Measurements from ENCODE around the gene CD2AP.

CD2AP gene

DNA sequence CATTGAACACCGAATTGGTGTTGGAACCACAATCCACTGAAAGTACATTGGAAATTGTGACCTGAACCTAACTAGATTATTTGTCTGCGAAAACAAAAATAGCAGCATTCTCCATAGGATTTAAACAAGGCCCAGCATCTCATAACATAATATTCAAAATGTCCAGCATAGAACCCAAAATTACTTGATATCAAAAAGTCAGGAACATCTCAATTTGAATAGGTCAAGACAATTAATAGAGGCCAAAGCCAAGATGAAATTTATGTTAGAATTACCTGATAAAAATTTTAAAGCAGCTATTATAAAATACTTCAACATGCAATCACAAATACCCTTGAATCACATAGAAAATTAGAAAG is 42.4 kb upstream of the CD2AP start:
- no peak for ATAC-seq
- TF ChIP-seq ISL1 (CRISPR knock-in tag; IDR thresholded peaks at IDR 0.05), result no peak
- TF ChIP-seq TOX (CRISPR knock-in tag; IDR thresholded peaks at IDR 0.05; ENCODE audit: borderline replicate concordance), result no peak
- TF ChIP-seq OSR1 (CRISPR knock-in tag; IDR thresholded peaks at IDR 0.05), result no peak
- TF ChIP-seq ZFP30 (CRISPR knock-in tag; IDR thresholded peaks at IDR 0.05), result no peak
- no peak for TF ChIP-seq SNAI2 (CRISPR knock-in tag; IDR thresholded peaks at IDR 0.05)
- no peak for TF ChIP-seq RARB (CRISPR knock-in tag; IDR thresholded peaks at IDR 0.05)
- TF ChIP-seq ZNF70 (CRISPR knock-in tag; IDR thresholded peaks at IDR 0.05), result no peak
- TF ChIP-seq, protein P1, sequence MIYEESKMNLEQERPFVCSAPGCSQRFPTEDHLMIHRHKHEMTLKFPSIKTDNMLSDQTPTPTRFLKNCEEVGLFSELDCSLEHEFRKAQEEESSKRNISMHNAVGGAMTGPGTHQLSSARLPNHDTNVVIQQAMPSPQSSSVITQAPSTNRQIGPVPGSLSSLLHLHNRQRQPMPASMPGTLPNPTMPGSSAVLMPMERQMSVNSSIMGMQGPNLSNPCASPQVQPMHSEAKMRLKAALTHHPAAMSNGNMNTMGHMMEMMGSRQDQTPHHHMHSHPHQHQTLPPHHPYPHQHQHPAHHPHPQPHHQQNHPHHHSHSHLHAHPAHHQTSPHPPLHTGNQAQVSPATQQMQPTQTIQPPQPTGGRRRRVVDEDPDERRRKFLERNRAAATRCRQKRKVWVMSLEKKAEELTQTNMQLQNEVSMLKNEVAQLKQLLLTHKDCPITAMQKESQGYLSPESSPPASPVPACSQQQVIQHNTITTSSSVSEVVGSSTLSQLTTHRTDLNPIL (CRISPR knock-in tag; IDR thresholded peaks at IDR 0.05; ENCODE audit: low read depth), result no peak
- TF ChIP-seq, protein P2, sequence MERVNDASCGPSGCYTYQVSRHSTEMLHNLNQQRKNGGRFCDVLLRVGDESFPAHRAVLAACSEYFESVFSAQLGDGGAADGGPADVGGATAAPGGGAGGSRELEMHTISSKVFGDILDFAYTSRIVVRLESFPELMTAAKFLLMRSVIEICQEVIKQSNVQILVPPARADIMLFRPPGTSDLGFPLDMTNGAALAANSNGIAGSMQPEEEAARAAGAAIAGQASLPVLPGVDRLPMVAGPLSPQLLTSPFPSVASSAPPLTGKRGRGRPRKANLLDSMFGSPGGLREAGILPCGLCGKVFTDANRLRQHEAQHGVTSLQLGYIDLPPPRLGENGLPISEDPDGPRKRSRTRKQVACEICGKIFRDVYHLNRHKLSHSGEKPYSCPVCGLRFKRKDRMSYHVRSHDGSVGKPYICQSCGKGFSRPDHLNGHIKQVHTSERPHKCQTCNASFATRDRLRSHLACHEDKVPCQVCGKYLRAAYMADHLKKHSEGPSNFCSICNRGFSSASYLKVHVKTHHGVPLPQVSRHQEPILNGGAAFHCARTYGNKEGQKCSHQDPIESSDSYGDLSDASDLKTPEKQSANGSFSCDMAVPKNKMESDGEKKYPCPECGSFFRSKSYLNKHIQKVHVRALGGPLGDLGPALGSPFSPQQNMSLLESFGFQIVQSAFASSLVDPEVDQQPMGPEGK (CRISPR knock-in tag; IDR thresholded peaks at IDR 0.05; ENCODE audit: borderline replicate concordance), result no peak
- TF ChIP-seq TCF4 (CRISPR knock-in tag; IDR thresholded peaks at IDR 0.05; ENCODE audit: borderline replicate concordance), result no peak
- no peak for TF ChIP-seq PPARA (CRISPR knock-in tag; IDR thresholded peaks at IDR 0.05; ENCODE audit: borderline replicate concordance)
- no peak for TF ChIP-seq CSDC2 (CRISPR knock-in tag; IDR thresholded peaks at IDR 0.05)
- no peak for TF ChIP-seq ZNF8 (CRISPR knock-in tag; IDR thresholded peaks at IDR 0.05)
- TF ChIP-seq, protein P3, sequence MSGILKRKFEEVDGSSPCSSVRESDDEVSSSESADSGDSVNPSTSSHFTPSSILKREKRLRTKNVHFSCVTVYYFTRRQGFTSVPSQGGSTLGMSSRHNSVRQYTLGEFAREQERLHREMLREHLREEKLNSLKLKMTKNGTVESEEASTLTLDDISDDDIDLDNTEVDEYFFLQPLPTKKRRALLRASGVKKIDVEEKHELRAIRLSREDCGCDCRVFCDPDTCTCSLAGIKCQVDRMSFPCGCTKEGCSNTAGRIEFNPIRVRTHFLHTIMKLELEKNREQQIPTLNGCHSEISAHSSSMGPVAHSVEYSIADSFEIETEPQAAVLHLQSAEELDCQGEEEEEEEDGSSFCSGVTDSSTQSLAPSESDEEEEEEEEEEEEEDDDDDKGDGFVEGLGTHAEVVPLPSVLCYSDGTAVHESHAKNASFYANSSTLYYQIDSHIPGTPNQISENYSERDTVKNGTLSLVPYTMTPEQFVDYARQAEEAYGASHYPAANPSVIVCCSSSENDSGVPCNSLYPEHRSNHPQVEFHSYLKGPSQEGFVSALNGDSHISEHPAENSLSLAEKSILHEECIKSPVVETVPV (CRISPR knock-in tag; IDR thresholded peaks at IDR 0.05), result no peak
- TF ChIP-seq, protein P4, sequence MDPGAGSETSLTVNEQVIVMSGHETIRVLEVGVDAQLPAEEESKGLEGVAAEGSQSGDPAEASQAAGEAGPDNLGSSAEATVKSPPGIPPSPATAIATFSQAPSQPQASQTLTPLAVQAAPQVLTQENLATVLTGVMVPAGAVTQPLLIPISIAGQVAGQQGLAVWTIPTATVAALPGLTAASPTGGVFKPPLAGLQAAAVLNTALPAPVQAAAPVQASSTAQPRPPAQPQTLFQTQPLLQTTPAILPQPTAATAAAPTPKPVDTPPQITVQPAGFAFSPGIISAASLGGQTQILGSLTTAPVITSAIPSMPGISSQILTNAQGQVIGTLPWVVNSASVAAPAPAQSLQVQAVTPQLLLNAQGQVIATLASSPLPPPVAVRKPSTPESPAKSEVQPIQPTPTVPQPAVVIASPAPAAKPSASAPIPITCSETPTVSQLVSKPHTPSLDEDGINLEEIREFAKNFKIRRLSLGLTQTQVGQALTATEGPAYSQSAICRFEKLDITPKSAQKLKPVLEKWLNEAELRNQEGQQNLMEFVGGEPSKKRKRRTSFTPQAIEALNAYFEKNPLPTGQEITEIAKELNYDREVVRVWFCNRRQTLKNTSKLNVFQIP (CRISPR knock-in tag; IDR thresholded peaks at IDR 0.05; ENCODE audit: borderline replicate concordance, low read depth), result no peak
- TF ChIP-seq, protein P5, sequence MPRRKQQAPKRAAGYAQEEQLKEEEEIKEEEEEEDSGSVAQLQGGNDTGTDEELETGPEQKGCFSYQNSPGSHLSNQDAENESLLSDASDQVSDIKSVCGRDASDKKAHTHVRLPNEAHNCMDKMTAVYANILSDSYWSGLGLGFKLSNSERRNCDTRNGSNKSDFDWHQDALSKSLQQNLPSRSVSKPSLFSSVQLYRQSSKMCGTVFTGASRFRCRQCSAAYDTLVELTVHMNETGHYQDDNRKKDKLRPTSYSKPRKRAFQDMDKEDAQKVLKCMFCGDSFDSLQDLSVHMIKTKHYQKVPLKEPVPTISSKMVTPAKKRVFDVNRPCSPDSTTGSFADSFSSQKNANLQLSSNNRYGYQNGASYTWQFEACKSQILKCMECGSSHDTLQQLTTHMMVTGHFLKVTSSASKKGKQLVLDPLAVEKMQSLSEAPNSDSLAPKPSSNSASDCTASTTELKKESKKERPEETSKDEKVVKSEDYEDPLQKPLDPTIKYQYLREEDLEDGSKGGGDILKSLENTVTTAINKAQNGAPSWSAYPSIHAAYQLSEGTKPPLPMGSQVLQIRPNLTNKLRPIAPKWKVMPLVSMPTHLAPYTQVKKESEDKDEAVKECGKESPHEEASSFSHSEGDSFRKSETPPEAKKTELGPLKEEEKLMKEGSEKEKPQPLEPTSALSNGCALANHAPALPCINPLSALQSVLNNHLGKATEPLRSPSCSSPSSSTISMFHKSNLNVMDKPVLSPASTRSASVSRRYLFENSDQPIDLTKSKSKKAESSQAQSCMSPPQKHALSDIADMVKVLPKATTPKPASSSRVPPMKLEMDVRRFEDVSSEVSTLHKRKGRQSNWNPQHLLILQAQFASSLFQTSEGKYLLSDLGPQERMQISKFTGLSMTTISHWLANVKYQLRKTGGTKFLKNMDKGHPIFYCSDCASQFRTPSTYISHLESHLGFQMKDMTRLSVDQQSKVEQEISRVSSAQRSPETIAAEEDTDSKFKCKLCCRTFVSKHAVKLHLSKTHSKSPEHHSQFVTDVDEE (CRISPR knock-in tag; IDR thresholded peaks at IDR 0.05), result no peak

DNA sequence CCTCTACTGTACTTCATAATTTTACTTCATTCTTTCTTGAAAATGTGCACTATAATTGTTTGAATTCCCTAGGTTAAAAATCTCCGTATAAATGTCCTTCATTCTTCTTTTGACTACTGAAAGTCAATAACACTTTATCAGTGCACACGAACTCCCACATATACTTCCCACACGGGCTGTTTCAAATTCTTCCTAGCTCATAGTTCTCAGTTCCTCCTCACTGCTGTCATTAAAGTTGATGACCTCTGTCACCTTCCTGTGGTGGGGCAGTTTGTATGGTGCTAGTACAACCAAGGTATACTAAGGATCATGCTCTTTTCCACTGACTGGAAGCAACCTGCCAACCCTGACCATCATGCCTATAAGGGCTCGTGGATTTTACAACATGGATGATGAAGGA is 40.0 kb upstream of the CD2AP start:
- ATAC-seq, result no peak
- TF ChIP-seq, protein P5 (CRISPR knock-in tag; IDR thresholded peaks at IDR 0.05), result no peak
- no peak for TF ChIP-seq SNAI2 (CRISPR knock-in tag; IDR thresholded peaks at IDR 0.05)
- TF ChIP-seq TCF4 (CRISPR knock-in tag; IDR thresholded peaks at IDR 0.05; ENCODE audit: borderline replicate concordance), result no peak
- no peak for TF ChIP-seq ZFP3 (CRISPR knock-in tag; IDR thresholded peaks at IDR 0.05)
- TF ChIP-seq ESRRG (CRISPR knock-in tag; IDR thresholded peaks at IDR 0.05), result no peak
- TF ChIP-seq, protein P2 (CRISPR knock-in tag; IDR thresholded peaks at IDR 0.05; ENCODE audit: borderline replicate concordance), result no peak
- TF ChIP-seq, protein P3 (CRISPR knock-in tag; IDR thresholded peaks at IDR 0.05), result no peak
- TF ChIP-seq PPARA (CRISPR knock-in tag; IDR thresholded peaks at IDR 0.05; ENCODE audit: borderline replicate concordance), result no peak
- TF ChIP-seq ZNF565 (CRISPR knock-in tag; conservative IDR thresholded peaks at IDR 0.05; ENCODE audit: low read depth), result no peak
- no peak for TF ChIP-seq ZFP30 (CRISPR knock-in tag; IDR thresholded peaks at IDR 0.05)
- no peak for TF ChIP-seq ZNF70 (CRISPR knock-in tag; IDR thresholded peaks at IDR 0.05)
- TF ChIP-seq ARNTL (CRISPR knock-in tag; IDR thresholded peaks at IDR 0.05; ENCODE audit: borderline replicate concordance, low read depth), result no peak
- TF ChIP-seq GLIS3 (CRISPR knock-in tag; IDR thresholded peaks at IDR 0.05), result no peak
- TF ChIP-seq TOX (CRISPR knock-in tag; IDR thresholded peaks at IDR 0.05; ENCODE audit: borderline replicate concordance), result no peak
- TF ChIP-seq ISL1 (CRISPR knock-in tag; IDR thresholded peaks at IDR 0.05), result no peak
- TF ChIP-seq, protein P4 (CRISPR knock-in tag; IDR thresholded peaks at IDR 0.05; ENCODE audit: borderline replicate concordance, low read depth), result no peak
- no peak for TF ChIP-seq OSR1 (CRISPR knock-in tag; IDR thresholded peaks at IDR 0.05)

All from SK-N-SH treated with all-trans-retinoic acid at 6 μM for 48 hours (cell line).